AG04450 (cell line): ENCODE results near the gene NELFB. TPM values are rescaled to one million over a fixed set of nuclear protein-coding genes. Genes with fewer than 3 reads are reported as not detected.

Experiments
- CTCF ChIA-PET: fragments of 300-600, 350-600 bp; formaldehyde crosslinking; extraction: SDS; loops from one replicate; lab custom pipeline; 2022; ENCODE audit warnings: antibody characterized with exemption, inconsistent platforms; lab: Charles Lee
- POLR2A ChIA-PET: fragments of 350-600 bp; formaldehyde crosslinking; extraction: SDS; loops from one replicate; lab custom pipeline; 2021; ENCODE audit warnings: antibody characterized with exemption, inconsistent platforms; lab: Yijun Ruan, JAX
- DNase-seq: peaks from one replicate; pipeline ENCODE4 v3.0.0-alpha.2; 2011; ENCODE audit warnings: low read depth, low spot score
- H3K27ac ChIP-seq: one replicate; pipeline ENCODE4 v1.5.1; 2012; ENCODE audit warnings: low read depth, low read length, control low read depth
- H3K27me3 ChIP-seq: one replicate; pipeline ENCODE4 v1.6.0; 2012; ENCODE audit warnings: low read length; ENCODE audit not compliant: control insufficient read depth, insufficient read depth
- H3K4me3 ChIP-seq: 2 replicates; pipeline ENCODE4 v1.5.1; 2011; ENCODE audit warnings: mild to moderate bottlenecking, low read depth, low read length, control low read depth
- H3K9me3 ChIP-seq: 2 replicates; pipeline ENCODE4 v1.5.1; 2012; ENCODE audit warnings: low read length; ENCODE audit not compliant: control insufficient read depth, insufficient read depth
- polyA plus RNA-seq: library from polyadenylated mRNA; depleted of rRNA; stranded (reverse); fragments of >200 nt; gene quantifications from 2 replicates; pipeline ENCODE4 v1.2.3, GENCODE V29; 2011
- TF ChIP-seq, protein P1 (sequence below): IDR thresholded peaks from 2 replicates; pipeline ENCODE4 v1.5.1; 2011; ENCODE audit warnings: low read depth, low read length, control low read depth, inconsistent platforms

Gene NELFB
- polyA plus RNA-seq, 1 experiment: 27.1 TPM

DNA sequence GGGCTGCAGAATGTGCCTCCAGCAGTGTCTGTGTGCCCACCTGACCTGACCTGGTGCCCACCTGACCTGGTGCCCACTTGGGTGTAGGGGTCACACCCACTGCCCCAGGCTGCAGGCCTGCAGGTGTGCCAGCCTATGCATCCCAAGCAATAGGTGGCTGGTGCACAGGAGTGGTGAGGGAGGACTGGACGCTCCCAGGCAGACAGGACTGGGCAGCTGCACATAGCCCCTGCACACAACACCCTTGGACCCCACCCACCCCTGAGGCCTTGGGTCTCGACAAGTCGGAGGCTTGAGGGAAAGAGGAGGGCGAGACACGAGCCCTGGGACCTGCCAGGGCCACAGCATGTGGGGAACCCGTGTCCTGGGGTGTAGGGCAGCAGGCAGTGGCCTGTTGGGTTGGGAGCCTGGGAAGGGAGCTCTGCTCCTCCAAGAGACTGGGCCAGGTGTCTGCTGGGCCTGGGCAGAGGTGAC, 57.8 kb downstream of the NELFB start:
- DNase-seq: no peak
- ChIA-PET POLR2A (no interaction called here), CTCF (interaction anchor here (0.5 kb wide), 1 partner anchor 11 kb away, joined by 3 read pairs; the partner anchor contains the start of gene NRARP)
- no peaks in the 10 kb centered on the region; the same call in 1 of the 2 replicates for H3K9me3 ChIP-seq
- H3K27ac ChIP-seq: no peak overlapping the region
- H3K27me3 ChIP-seq: peaks cover 2% of the 10 kb centered on the region
- H3K4me3 ChIP-seq: no peak overlapping the region
- TF ChIP-seq, protein P1, sequence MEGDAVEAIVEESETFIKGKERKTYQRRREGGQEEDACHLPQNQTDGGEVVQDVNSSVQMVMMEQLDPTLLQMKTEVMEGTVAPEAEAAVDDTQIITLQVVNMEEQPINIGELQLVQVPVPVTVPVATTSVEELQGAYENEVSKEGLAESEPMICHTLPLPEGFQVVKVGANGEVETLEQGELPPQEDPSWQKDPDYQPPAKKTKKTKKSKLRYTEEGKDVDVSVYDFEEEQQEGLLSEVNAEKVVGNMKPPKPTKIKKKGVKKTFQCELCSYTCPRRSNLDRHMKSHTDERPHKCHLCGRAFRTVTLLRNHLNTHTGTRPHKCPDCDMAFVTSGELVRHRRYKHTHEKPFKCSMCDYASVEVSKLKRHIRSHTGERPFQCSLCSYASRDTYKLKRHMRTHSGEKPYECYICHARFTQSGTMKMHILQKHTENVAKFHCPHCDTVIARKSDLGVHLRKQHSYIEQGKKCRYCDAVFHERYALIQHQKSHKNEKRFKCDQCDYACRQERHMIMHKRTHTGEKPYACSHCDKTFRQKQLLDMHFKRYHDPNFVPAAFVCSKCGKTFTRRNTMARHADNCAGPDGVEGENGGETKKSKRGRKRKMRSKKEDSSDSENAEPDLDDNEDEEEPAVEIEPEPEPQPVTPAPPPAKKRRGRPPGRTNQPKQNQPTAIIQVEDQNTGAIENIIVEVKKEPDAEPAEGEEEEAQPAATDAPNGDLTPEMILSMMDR: no peak

DNA sequence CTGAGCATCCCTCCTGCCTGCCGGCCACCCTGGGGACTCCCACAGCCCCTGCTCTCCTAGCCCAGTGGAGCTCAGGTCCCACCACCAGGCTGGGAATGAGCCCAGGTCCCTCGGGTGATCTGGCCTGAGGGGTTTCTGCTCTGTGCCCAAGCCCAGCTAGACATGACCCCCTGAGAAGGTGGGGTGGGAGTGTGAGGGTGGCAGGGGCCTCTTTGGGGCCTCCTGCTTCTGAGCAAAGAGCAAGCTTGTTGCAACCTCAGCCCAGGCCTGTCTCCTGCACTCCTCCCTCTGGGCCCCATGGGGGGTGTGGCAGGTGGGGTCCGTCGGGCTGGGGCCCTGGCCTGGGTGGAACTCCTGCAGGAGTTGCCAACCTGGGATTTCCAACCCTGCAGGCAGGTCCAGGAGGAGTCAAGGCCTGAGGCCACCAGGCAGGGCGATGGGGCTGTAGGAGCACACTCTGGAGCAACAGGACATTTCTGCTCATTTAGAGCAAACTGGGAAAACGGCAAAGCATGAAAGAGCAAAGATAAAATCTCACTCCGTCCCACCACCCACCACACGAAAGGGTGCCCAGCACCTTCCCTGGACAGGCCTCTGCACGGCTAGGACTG, 58.3 kb downstream of the NELFB start:
- H3K27me3 ChIP-seq: no peaks in the 10 kb centered on the region
- TF ChIP-seq, protein P1: no peak
- no peak overlapping the region for H3K4me3 ChIP-seq
- POLR2A ChIA-PET: no interaction called here
- H3K9me3 ChIP-seq: no peaks in the 10 kb centered on the region; the same call in 1 of the 2 replicates
- CTCF ChIA-PET: no interaction called here
- DNase-seq: no peak
- no peak overlapping the region for H3K27ac ChIP-seq

DNA sequence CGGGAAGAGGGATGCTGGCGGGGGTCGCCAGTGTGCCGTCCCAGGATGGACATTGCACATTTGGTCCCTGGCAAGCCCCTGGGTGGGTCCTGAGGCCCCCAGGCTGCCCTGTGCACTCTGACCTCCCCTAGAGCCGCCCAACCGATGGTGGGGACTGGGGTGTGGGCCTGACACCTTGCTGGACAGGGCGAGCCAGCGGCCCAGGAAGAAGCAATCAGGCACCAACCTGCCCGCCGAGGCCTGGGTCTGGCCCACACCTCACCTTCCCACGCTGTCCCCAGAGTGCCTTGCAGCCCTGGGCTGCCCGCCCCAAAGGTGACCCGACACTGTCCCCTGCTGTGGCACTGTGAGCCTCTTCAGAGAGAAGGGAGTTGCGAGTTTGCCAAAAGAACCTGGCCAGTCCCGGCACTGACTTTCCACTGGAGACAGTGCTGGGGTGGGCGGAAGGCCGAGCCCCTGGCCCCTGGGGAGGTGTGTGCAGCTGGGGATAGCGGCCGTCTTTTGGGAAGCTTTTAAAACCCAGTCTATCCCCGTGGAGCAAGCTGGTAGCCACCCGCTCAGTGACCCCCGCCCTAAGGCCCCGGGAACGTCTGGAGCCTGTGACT, 58.9 kb downstream of the NELFB start:
- ChIA-PET POLR2A (no interaction called here), CTCF (no interaction called here)

DNA sequence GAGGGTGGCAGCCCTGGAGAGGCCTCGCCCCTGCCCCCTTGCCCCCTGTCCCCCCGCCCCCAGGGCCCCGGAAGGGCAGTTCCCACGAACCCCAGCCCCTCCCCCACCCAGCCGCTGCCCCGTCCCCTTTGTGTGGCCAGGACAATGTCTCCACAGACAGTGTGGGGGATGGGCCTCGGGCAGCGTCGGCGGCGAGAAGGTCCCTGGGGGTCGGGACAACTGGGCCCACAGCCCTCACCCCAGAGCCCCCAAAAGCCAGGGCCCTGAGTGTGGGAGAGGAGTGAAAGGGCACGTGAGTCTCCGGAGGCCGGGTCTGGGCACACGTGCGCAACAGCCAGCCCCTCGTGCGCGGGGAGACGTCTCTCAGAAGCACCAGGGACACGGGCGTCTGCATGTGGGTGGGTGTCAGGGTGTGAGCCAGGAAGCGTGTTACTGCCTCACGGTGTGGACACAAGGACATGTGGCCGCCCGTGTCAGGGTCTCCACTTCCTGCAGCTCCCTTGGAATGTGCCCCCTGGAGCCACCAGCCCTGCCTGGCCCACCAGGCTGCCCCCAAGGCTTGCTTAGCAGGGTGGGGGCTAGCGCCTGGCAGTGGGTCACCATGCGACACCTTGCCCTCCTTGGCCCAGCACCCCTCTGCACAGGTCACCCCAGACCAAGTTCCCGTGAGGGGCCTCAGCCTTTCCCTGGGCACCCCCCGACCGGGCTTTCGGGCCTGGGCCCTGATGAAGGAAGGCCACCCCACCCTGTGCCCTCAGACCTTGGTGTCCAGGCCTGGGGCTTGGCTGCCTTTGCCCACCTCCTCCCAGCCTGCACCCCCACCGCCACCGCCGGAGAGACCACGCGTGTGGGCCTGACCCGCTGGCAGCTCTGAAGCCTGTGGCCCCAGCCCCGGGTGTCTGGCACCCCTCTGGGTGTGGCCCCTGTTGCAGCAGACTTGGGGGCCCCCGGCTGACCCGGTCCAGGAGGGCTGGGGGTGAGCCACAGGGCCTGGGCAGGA, 59.7 kb downstream of the NELFB start:
- CTCF ChIA-PET: interaction anchor here (0.6 kb wide), 1 partner anchor 13 kb away, joined by 3 read pairs; the partner anchor contains the start of gene NRARP
- Histone ChIP-seq H3K27me3 (no peaks in the 10 kb centered on the region), H3K27ac (no peak overlapping the region), H3K9me3 (no peaks in the 10 kb centered on the region), H3K4me3 (no peak overlapping the region)
- POLR2A ChIA-PET: no interaction called here
- TF ChIP-seq, protein P1: no peak
- DNase-seq: no peak

More for the DNA sequence above, 58.9 kb downstream of the NELFB start:
- Histone ChIP-seq H3K27ac (no peak overlapping the region), H3K9me3 (no peaks in the 10 kb centered on the region), H3K27me3 (no peaks in the 10 kb centered on the region), H3K4me3 (no peak overlapping the region)
- DNase-seq: no peak
- TF ChIP-seq, protein P1: no peak
